H9 (cell line): ENCODE data around the gene SPRY4. TPM values are rescaled to one million over a fixed set of nuclear protein-coding genes. Genes with fewer than 3 reads are reported as not detected.
A peak's percentile ranks its signal among the peaks of the same experiment; 100 is the strongest.

Source experiments
- DNase-seq: peaks from one replicate; pipeline ENCODE4 v3.0.0-alpha.2; 2017
- H2AFZ ChIP-seq: one replicate; pipeline ENCODE4 v1.6.1; 2013; ENCODE audit warnings: mild to moderate bottlenecking, low read length, control low read depth, moderate library complexity
- H2AK5ac ChIP-seq: 2 replicates; pipeline ENCODE4 v1.6.1; 2013; ENCODE audit warnings: low read length, control low read depth, mixed read lengths; ENCODE audit not compliant: insufficient read length
- H2BK120ac ChIP-seq: one replicate; pipeline ENCODE4 v1.6.1; 2013; ENCODE audit warnings: low read depth, mild to moderate bottlenecking, low read length, control low read depth, inconsistent platforms; ENCODE audit not compliant: poor library complexity, severe bottlenecking
- H2BK12ac ChIP-seq: 2 replicates; pipeline ENCODE4 v1.6.1; 2013; ENCODE audit warnings: low read length, control low read depth, mixed read lengths, low read depth; ENCODE audit not compliant: insufficient read length
- H2BK15ac ChIP-seq: 2 replicates; pipeline ENCODE4 v1.6.1; 2013; ENCODE audit warnings: low read depth, low read length, control low read depth
- H2BK20ac ChIP-seq: one replicate; pipeline ENCODE4 v1.6.1; 2013; ENCODE audit warnings: low read depth, mild to moderate bottlenecking, low read length, control low read depth, inconsistent platforms; ENCODE audit not compliant: poor library complexity, severe bottlenecking
- H2BK5ac ChIP-seq: 2 replicates; pipeline ENCODE4 v1.6.1; 2013; ENCODE audit warnings: low read length, control low read depth, mixed read lengths; ENCODE audit not compliant: insufficient read length
- H3K14ac ChIP-seq: 2 replicates; pipeline ENCODE4 v1.6.1; 2013; ENCODE audit warnings: low read length, control low read depth; ENCODE audit not compliant: insufficient read depth
- H3K18ac ChIP-seq: 2 replicates; pipeline ENCODE4 v1.6.1; 2013; ENCODE audit warnings: low read depth, mild to moderate bottlenecking, mixed read lengths, low read length, control low read depth; ENCODE audit not compliant: insufficient read length
- H3K23ac ChIP-seq: 2 replicates; pipeline ENCODE4 v1.6.1; 2013; ENCODE audit warnings: low read length, control low read depth, mixed read lengths, low read depth; ENCODE audit not compliant: insufficient read length
- H3K23me2 ChIP-seq: 2 replicates; pipeline ENCODE4 v1.6.1; 2013; ENCODE audit warnings: low read depth, mild to moderate bottlenecking, mixed read lengths, low read length, control low read depth; ENCODE audit not compliant: insufficient read length, poor library complexity, severe bottlenecking
- H3K27ac ChIP-seq: 2 replicates; pipeline ENCODE4 v1.5.1; 2013; ENCODE audit warnings: low read length, control low read depth, mixed read lengths, low read depth; ENCODE audit not compliant: insufficient read length
- H3K27me3 ChIP-seq: 2 replicates; pipeline ENCODE4 v1.6.1; 2013; ENCODE audit warnings: low read length, control low read depth, inconsistent platforms; ENCODE audit not compliant: insufficient read depth
- H3K4ac ChIP-seq: 2 replicates; pipeline ENCODE4 v1.6.1; 2013; ENCODE audit warnings: low read depth, mild to moderate bottlenecking, control low read depth, inconsistent platforms, low read length, moderate library complexity
- H3K4me1 ChIP-seq: 2 replicates; pipeline ENCODE4 v1.6.1; 2013; ENCODE audit warnings: low read length, control low read depth, inconsistent platforms; ENCODE audit not compliant: insufficient read depth
- H3K4me2 ChIP-seq: 2 replicates; pipeline ENCODE4 v1.6.1; 2013; ENCODE audit warnings: low read length, control low read depth, mixed read lengths; ENCODE audit not compliant: insufficient read length, insufficient read depth
- H3K56ac ChIP-seq: 2 replicates; pipeline ENCODE4 v1.6.1; 2013; ENCODE audit warnings: low read depth, mild to moderate bottlenecking, mixed read lengths, low read length, control low read depth; ENCODE audit not compliant: insufficient read length
- H3K79me1 ChIP-seq: 2 replicates; pipeline ENCODE4 v1.6.1; 2013; ENCODE audit warnings: low read depth, mild to moderate bottlenecking, moderate library complexity, low read length, control low read depth, inconsistent platforms; ENCODE audit not compliant: insufficient read depth, poor library complexity, severe bottlenecking
- H3K79me2 ChIP-seq: 2 replicates; pipeline ENCODE4 v1.6.1; 2013; ENCODE audit warnings: low read length, control low read depth, inconsistent platforms; ENCODE audit not compliant: insufficient read depth
- H3K9ac ChIP-seq: 2 replicates; pipeline ENCODE4 v1.6.1; 2013; ENCODE audit warnings: low read length, control low read depth, mixed read lengths; ENCODE audit not compliant: insufficient read length; ENCODE audit errors: extremely low read depth
- H3K9me3 ChIP-seq: one replicate; pipeline ENCODE4 v1.6.1; 2013; ENCODE audit warnings: low read depth, low read length, inconsistent platforms; ENCODE audit not compliant: control insufficient read depth
- H3T11ph ChIP-seq: one replicate; pipeline ENCODE4 v1.6.1; 2013; ENCODE audit warnings: mild to moderate bottlenecking, low read length, control low read depth, inconsistent platforms
- H4K20me1 ChIP-seq: one replicate; pipeline ENCODE4 v1.6.1; 2013; ENCODE audit not compliant: control insufficient read depth, insufficient read length, insufficient read depth
- H4K5ac ChIP-seq: 2 replicates; pipeline ENCODE4 v1.6.1; 2013; ENCODE audit warnings: low read depth, mild to moderate bottlenecking, mixed read lengths, low read length, control low read depth; ENCODE audit not compliant: insufficient read length
- H4K8ac ChIP-seq: replicated peaks from 2 replicates; pipeline ENCODE4 v1.6.1; 2013; ENCODE audit warnings: low read length, control low read depth, mixed read lengths, low read depth; ENCODE audit not compliant: insufficient read length
- H4K91ac ChIP-seq: 2 replicates; pipeline ENCODE4 v1.6.1; 2013; ENCODE audit warnings: low read depth, mild to moderate bottlenecking, moderate library complexity, mixed read lengths, low read length, control low read depth; ENCODE audit not compliant: insufficient read length
- H3K27ac Mint-ChIP-seq, 3 experiments: 2 replicates in 2 of 3; 3 replicates in 1 of 3; pipeline ENCODE4 v1.8.0; 2020 to 2021; ENCODE audit warnings: mixed read lengths in 3 of 3, mild to moderate bottlenecking in 1 of 3, moderate library complexity in 1 of 3
- H3K27me3 Mint-ChIP-seq: 2 replicates; pipeline ENCODE4 v1.8.0; 2021; ENCODE audit warnings: low read depth, mild to moderate bottlenecking, moderate library complexity, mixed read lengths
- H3K36me3 Mint-ChIP-seq, 3 experiments: 2 replicates in 2 of 3; 3 replicates in 1 of 3; pipeline ENCODE4 v1.8.0; 2020 to 2021; ENCODE audit warnings: low read depth in 3 of 3, mixed read lengths in 3 of 3; ENCODE audit not compliant: insufficient read depth in 1 of 3
- H3K4me1 Mint-ChIP-seq, 2 experiments: 2 replicates each; pipeline ENCODE4 v1.8.0; 2020; ENCODE audit warnings: mixed read lengths in 2 of 2
- H3K4me3 Mint-ChIP-seq, 2 experiments: 2 replicates in 1 of 2; 3 replicates in 1 of 2; pipeline ENCODE4 v1.8.0; 2020 to 2021; ENCODE audit warnings: mild to moderate bottlenecking in 2 of 2, mixed read lengths in 2 of 2, moderate library complexity in 1 of 2
- H3K9me3 Mint-ChIP-seq, 2 experiments: 2 replicates in 1 of 2; 3 replicates in 1 of 2; pipeline ENCODE4 v1.8.0; 2020; ENCODE audit warnings: mild to moderate bottlenecking in 2 of 2, mixed read lengths in 2 of 2, moderate library complexity in 1 of 2
- WGBS: extraction: QIAGEN DNeasy Blood & Tissue Kit; methylation state at CpG from one replicate; pipeline ENCODE4 v1.1.7; 2013; ENCODE audit warnings: missing lambda C conversion rate, low lambda C conversion rate, mixed read lengths; ENCODE audit not compliant: insufficient read length; ENCODE audit errors: extremely low coverage; 5-methylcytosine and 5-hydroxymethylcytosine counted together
- total RNA-seq: library from RNA; stranded (reverse); gene quantifications from 2 replicates; pipeline ENCODE4 v1.2.1, GENCODE V29; 2021
- TF ChIP-seq, protein P1 (sequence below): fragments of 200-600 bp; sonication (generic); conservative IDR thresholded peaks from 3 replicates; pipeline ENCODE4 v1.8.0; 2021; ENCODE audit warnings: antibody characterized with exemption, mild to moderate bottlenecking

The SPRY4 gene
- total RNA-seq, 1 experiment from 2014 or later = 92.4 TPM

DNA sequence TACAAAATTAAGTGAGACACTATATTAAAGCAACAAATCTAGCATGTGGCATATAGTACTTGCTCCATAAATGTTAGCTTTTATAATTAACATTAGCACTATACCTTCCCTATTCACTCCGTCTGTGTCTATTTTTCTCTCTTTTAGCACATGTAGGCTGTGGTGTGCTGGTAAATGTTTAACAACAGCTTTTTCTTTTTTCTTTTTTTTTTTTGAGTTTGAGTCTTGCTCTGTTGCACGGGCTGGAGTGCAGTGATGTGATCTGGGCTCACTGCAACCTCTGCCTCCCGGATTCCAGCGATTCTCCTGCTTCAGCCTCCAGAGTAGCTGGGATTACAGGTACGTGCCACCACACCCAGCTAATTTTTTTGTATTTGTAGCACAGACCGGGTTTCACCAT lies 62.1 kb downstream of the SPRY4 start:
- H4K8ac ChIP-seq = no peak overlapping the region
- no peak overlapping the region for H3K27ac ChIP-seq
- no peak overlapping the region for H2BK12ac ChIP-seq
- TF ChIP-seq, protein P1, sequence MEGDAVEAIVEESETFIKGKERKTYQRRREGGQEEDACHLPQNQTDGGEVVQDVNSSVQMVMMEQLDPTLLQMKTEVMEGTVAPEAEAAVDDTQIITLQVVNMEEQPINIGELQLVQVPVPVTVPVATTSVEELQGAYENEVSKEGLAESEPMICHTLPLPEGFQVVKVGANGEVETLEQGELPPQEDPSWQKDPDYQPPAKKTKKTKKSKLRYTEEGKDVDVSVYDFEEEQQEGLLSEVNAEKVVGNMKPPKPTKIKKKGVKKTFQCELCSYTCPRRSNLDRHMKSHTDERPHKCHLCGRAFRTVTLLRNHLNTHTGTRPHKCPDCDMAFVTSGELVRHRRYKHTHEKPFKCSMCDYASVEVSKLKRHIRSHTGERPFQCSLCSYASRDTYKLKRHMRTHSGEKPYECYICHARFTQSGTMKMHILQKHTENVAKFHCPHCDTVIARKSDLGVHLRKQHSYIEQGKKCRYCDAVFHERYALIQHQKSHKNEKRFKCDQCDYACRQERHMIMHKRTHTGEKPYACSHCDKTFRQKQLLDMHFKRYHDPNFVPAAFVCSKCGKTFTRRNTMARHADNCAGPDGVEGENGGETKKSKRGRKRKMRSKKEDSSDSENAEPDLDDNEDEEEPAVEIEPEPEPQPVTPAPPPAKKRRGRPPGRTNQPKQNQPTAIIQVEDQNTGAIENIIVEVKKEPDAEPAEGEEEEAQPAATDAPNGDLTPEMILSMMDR = no peak
- no peak overlapping the region for H3K4ac ChIP-seq
- Mint-ChIP-seq H3K27ac (peak overlapping the region in 1 of 3 experiments; percentile 83; a peak in 1 of 7 replicates), H3K4me1 (peaks cover 24 to 30% of the 10 kb centered on the region in 2 experiments), H3K27me3 (no peaks in the 10 kb centered on the region), H3K9me3 (peaks cover 0 to 6% of the 10 kb centered on the region in 2 experiments; a peak in 2 of 5 replicates), H3K4me3 (no peak overlapping the region), H3K36me3 (peaks cover 0 to 3% (median 2%) of the 10 kb centered on the region in 3 experiments; a peak in 3 of 7 replicates)
- H2AK5ac ChIP-seq = no peak overlapping the region
- H4K91ac ChIP-seq = no peak overlapping the region
- H3K56ac ChIP-seq = no peak overlapping the region
- no peaks in the 10 kb centered on the region for H3K79me1 ChIP-seq
- no peak overlapping the region for H4K5ac ChIP-seq
- H2BK120ac ChIP-seq = no peak overlapping the region
- H3K23me2 ChIP-seq = no peaks in the 10 kb centered on the region
- H3K18ac ChIP-seq = no peak overlapping the region
- no peak overlapping the region for H2BK5ac ChIP-seq
- H3K23ac ChIP-seq = no peak overlapping the region
- DNase-seq = no peak
- H3K9ac ChIP-seq = no peak overlapping the region
- H4K20me1 ChIP-seq = no peaks in the 10 kb centered on the region
- H3K27me3 ChIP-seq = no peaks in the 10 kb centered on the region
- WGBS = no CpG with 5 or more reads among the region's 6 CpGs
- H3K4me2 ChIP-seq = no peak overlapping the region
- H3K79me2 ChIP-seq = no peaks in the 10 kb centered on the region
- no peak overlapping the region for H2BK20ac ChIP-seq
- H2BK15ac ChIP-seq = no peak overlapping the region
- H3K14ac ChIP-seq = no peak overlapping the region
- no peak overlapping the region for H2AFZ ChIP-seq
- no peaks in the 10 kb centered on the region for H3K9me3 ChIP-seq
- H3K4me1 ChIP-seq = peaks cover 5% of the 10 kb centered on the region; the same call in 1 of the 2 replicates
- no peak overlapping the region for H3T11ph ChIP-seq

Other genes with a start within 250 kb of the SPRY4 start
- 26.6 TPM in 2 replicates for gene NDFIP1, start 216.2 kb downstream of the SPRY4 start, total RNA-seq